HCT116 (cell line): Measurements from ENCODE around the gene RIPOR2. TPM values are rescaled to one million over a fixed set of nuclear protein-coding genes. Genes with fewer than 3 reads are reported as not detected.

Source experiments
- ATAC-seq: fragments of 200-7000 bp; cut with Tn5 transposase; 2 replicates; pipeline ENCODE4 v1.9.1; 2020; ENCODE audit warnings: mild to moderate bottlenecking, moderate library complexity
- BruUV-seq: library from RNA; stranded (reverse); fragments of 400-500 nt; replicated peaks from 2 replicates; lab custom pipeline; 2021; lab: Mats Ljungman, UMichigan
- CTCF ChIA-PET: fragments of 300-600 bp; sonication (Branson Sonifier 250); formaldehyde crosslinking; loops from one replicate; lab custom pipeline; 2021; ENCODE audit warnings: antibody characterized with exemption; lab: Charles Lee
- POLR2A ChIA-PET: fragments of 300-600, 350-600 bp; sonication (Branson Sonifier 250); formaldehyde crosslinking; loops from one replicate; lab custom pipeline; 2021; ENCODE audit warnings: antibody characterized with exemption; lab: Charles Lee
- RAD21 ChIA-PET, 2 experiments: fragments of 300-600 bp; sonication (Branson Sonifier 250); formaldehyde crosslinking; loops; one replicate each; lab custom pipeline; 2023; ENCODE audit warnings: low total read pairs in 2 of 2; ENCODE audit not compliant: uncharacterized antibody in 2 of 2, unreplicated experiment in 2 of 2, low non-redundant PET in 1 of 2; lab: Charles Lee
- DNase-seq: peaks from one replicate; pipeline ENCODE4 v3.0.0-alpha.2; 2010; ENCODE audit warnings: low read depth, low spot score
- H2AFZ ChIP-seq: fragments of 200-600 bp; shearing (Covaris generic), sonication (generic); 2 replicates; pipeline ENCODE4 v1.6.1; 2017; ENCODE audit warnings: low read depth, mixed run types, mixed read lengths, antibody characterized with exemption, low read length; ENCODE audit not compliant: poor library complexity, severe bottlenecking
- H3K27ac ChIP-seq: 2 replicates; pipeline ENCODE4 v1.5.1; 2012; ENCODE audit warnings: low read depth, low read length
- H3K27me3 ChIP-seq: fragments of 200-600 bp; sonication (generic); 2 replicates; pipeline ENCODE4 v1.6.1; 2016; ENCODE audit warnings: mixed run types, low read length, mixed read lengths; ENCODE audit not compliant: insufficient read depth
- H3K36me3 ChIP-seq, 2 experiments: fragments of 200-500 bp in 1 of 2; fragments of 200-600 bp in 1 of 2; sonication (Bioruptor generic) in 1 of 2; sonication (generic) in 1 of 2; 2 replicates each; pipeline versions ENCODE4 v1.5.1 to v1.6.1; 2014 to 2016; ENCODE audit warnings: low read length in 2 of 2, inconsistent platforms in 1 of 2, mixed read lengths in 1 of 2, mixed run types in 1 of 2; ENCODE audit not compliant: insufficient read depth in 2 of 2, control insufficient read depth in 1 of 2
- H3K4me1 ChIP-seq, 2 experiments: fragments of 200-600 bp in 1 of 2; sonication (generic) in 1 of 2; 2 replicates each; pipeline versions ENCODE4 v1.5.1 to v1.6.1; 2012 to 2017; ENCODE audit warnings: low read length in 2 of 2, inconsistent platforms in 1 of 2, mild to moderate bottlenecking in 1 of 2, mixed read lengths in 1 of 2, mixed run types in 1 of 2, moderate library complexity in 1 of 2; ENCODE audit not compliant: insufficient read depth in 2 of 2, control insufficient read depth in 1 of 2
- H3K4me2 ChIP-seq: fragments of 200-600 bp; sonication (generic); 2 replicates; pipeline ENCODE4 v1.6.1; 2017; ENCODE audit warnings: mixed run types, low read length, mixed read lengths
- H3K4me3 ChIP-seq, 2 experiments: fragments of 200-600 bp in 1 of 2; sonication (generic) in 1 of 2; replicated peaks in 1 of 2; 2 replicates each; pipeline ENCODE4 v1.5.1; 2011 to 2016; ENCODE audit warnings: low read length in 2 of 2, control low read depth in 1 of 2, low read depth in 1 of 2, mild to moderate bottlenecking in 1 of 2, mixed read lengths in 1 of 2, mixed run types in 1 of 2
- H3K79me2 ChIP-seq: fragments of 200-600 bp; sonication (generic); 2 replicates; pipeline ENCODE4 v1.6.1; 2017; ENCODE audit warnings: mild to moderate bottlenecking, mixed run types, low read length, moderate library complexity, mixed read lengths; ENCODE audit not compliant: insufficient read depth
- H3K9ac ChIP-seq: fragments of 200-600 bp; sonication (generic); 2 replicates; pipeline ENCODE4 v1.6.1; 2016; ENCODE audit warnings: low read length, mixed read lengths
- H3K9me2 ChIP-seq: fragments of 200-600 bp; sonication (generic), shearing (Covaris generic); 2 replicates; pipeline ENCODE4 v1.6.1; 2017; ENCODE audit warnings: mixed run types, mild to moderate bottlenecking, moderate library complexity; ENCODE audit not compliant: insufficient read depth
- H3K9me3 ChIP-seq, 2 experiments: fragments of 200-500 bp in 1 of 2; fragments of 200-600 bp in 1 of 2; sonication (Bioruptor generic) in 1 of 2; sonication (generic) in 1 of 2; 2 replicates each; pipeline ENCODE4 v1.6.1; 2014 to 2017; ENCODE audit warnings: low read length in 2 of 2, mixed read lengths in 2 of 2, inconsistent platforms in 1 of 2, low read depth in 1 of 2, mild to moderate bottlenecking in 1 of 2, mixed run types in 1 of 2, moderate library complexity in 1 of 2; ENCODE audit not compliant: control insufficient read depth in 1 of 2, insufficient read depth in 1 of 2
- H4K20me1 ChIP-seq: fragments of 200-600 bp; sonication (generic), shearing (Covaris generic); 2 replicates; pipeline ENCODE4 v1.6.1; 2017; ENCODE audit warnings: mixed run types, mild to moderate bottlenecking, moderate library complexity; ENCODE audit not compliant: insufficient read depth
- CEBPB ChIP-seq: IDR thresholded peaks from 2 replicates; pipeline ENCODE4 v1.6.1; 2012; ENCODE audit warnings: low read depth
- EGR1 ChIP-seq: IDR thresholded peaks from 2 replicates; pipeline ENCODE4 v1.6.1; 2012; ENCODE audit warnings: low read depth
- EZH2 ChIP-seq: fragments of 200-600 bp; sonication (generic); IDR thresholded peaks from 2 replicates; pipeline ENCODE4 v1.6.1; 2017; ENCODE audit warnings: antibody characterized with exemption, mixed run types
- EZH2phosphoT487 ChIP-seq: fragments of 200-600 bp; IDR thresholded peaks from 2 replicates; pipeline ENCODE4 v1.6.1; 2018; ENCODE audit warnings: antibody characterized with exemption, borderline replicate concordance
- JUND ChIP-seq: IDR thresholded peaks from 2 replicates; pipeline ENCODE4 v1.6.1; 2012
- POLR2A ChIP-seq: IDR thresholded peaks from 2 replicates; pipeline ENCODE4 v1.7.0; 2011; ENCODE audit warnings: borderline replicate concordance; ENCODE audit not compliant: insufficient read depth, insufficient read length; ENCODE audit errors: extremely low read depth
- POLR2AphosphoS5 ChIP-seq: IDR thresholded peaks from 2 replicates; pipeline ENCODE4 v1.6.1; 2011; ENCODE audit warnings: mild to moderate bottlenecking, low read depth, low read length, moderate library complexity
- RAD21 ChIP-seq: IDR thresholded peaks from 2 replicates; pipeline ENCODE4 v1.6.1; 2012; ENCODE audit warnings: low read depth, mild to moderate bottlenecking
- SIN3A ChIP-seq: IDR thresholded peaks from 2 replicates; pipeline ENCODE4 v1.6.1; 2012; ENCODE audit warnings: low read depth
- SRF ChIP-seq: IDR thresholded peaks from 2 replicates; pipeline ENCODE4 v1.6.1; 2012; ENCODE audit warnings: low read depth
- YY1 ChIP-seq: IDR thresholded peaks from 2 replicates; pipeline ENCODE4 v1.6.1; 2011; ENCODE audit warnings: low read length, low read depth, moderate library complexity, mild to moderate bottlenecking; ENCODE audit not compliant: insufficient replicate concordance; ENCODE audit errors: extremely low read depth
- ZNF274 ChIP-seq: fragments of 200-500 bp; sonication (Bioruptor generic); IDR thresholded peaks from 2 replicates; pipeline ENCODE4 v1.6.1; 2014; ENCODE audit warnings: mild to moderate bottlenecking, low read depth, low read length, inconsistent platforms
- intact Hi-C: fragments of 100-400 bp; cut with micrococcal nuclease; formaldehyde crosslinking; loops from 2 replicates; pipeline ENCODE4 v1.10.0; 2022
- total RNA-seq: library from RNA; stranded (reverse); gene quantifications from one replicate; pipeline ENCODE4 v1.2.1, GENCODE V29; 2021; ENCODE audit not compliant: unreplicated experiment
- TF ChIP-seq, protein P1 (sequence below), 3 experiments: fragments of 200-600 bp in 1 of 3; sonication (generic) in 1 of 3; IDR thresholded peaks in 2 of 3; conservative IDR thresholded peaks in 1 of 3; 2 replicates each; pipeline ENCODE4 v1.5.1; 2012 to 2017; ENCODE audit warnings: low read depth in 2 of 3, low read length in 2 of 3, antibody characterized with exemption in 1 of 3, borderline replicate concordance in 1 of 3, control low read depth in 1 of 3, mild to moderate bottlenecking in 1 of 3, mixed read lengths in 1 of 3, mixed run types in 1 of 3, moderate library complexity in 1 of 3; ENCODE audit not compliant: insufficient read depth in 1 of 3
- TF ChIP-seq, protein P2 (sequence below): IDR thresholded peaks from 2 replicates; pipeline ENCODE4 v1.6.1; 2012
- TF ChIP-seq, protein P3 (sequence below): IDR thresholded peaks from 2 replicates; pipeline ENCODE4 v1.6.1; 2012
- TF ChIP-seq, protein P4 (sequence below): IDR thresholded peaks from 2 replicates; pipeline ENCODE4 v1.6.1; 2011; ENCODE audit warnings: mild to moderate bottlenecking, low read length, moderate library complexity; ENCODE audit not compliant: insufficient replicate concordance; ENCODE audit errors: extremely low read depth

RIPOR2 gene
- total RNA-seq, 1 experiment from 2014 or later: 0.44 TPM

GRCh38 chr6:24809728-24810127, 126.0 kb downstream of the RIPOR2 start:
- intact Hi-C loops: no loop called here

More at GRCh38 chr6:24809728-24810127, 126.0 kb downstream of the RIPOR2 start:
- CTCF ChIA-PET: no interaction called here
- RAD21 ChIA-PET: no interaction called here
- ATAC-seq (no peak), DNase-seq (no peak)
- H4K20me1 ChIP-seq: no peaks in the 10 kb centered on the region
- no peaks in the 10 kb centered on the region for H3K36me3 ChIP-seq
- POLR2A ChIA-PET: interaction anchor here (1.0 kb wide), 1 partner anchor 10 kb away, joined by 6 read pairs; no protein-coding TSS in a partner anchor
- no peaks in the 10 kb centered on the region for H3K9me2 ChIP-seq
- H3K27ac ChIP-seq: no peak overlapping the region
- H2AFZ ChIP-seq: no peak overlapping the region
- H3K9ac ChIP-seq: no peak overlapping the region
- H3K9me3 ChIP-seq: no peaks in the 10 kb centered on the region
- no peaks in the 10 kb centered on the region for H3K4me1 ChIP-seq
- H3K27me3 ChIP-seq: no peaks in the 10 kb centered on the region
- TF ChIP-seq, protein P1, sequence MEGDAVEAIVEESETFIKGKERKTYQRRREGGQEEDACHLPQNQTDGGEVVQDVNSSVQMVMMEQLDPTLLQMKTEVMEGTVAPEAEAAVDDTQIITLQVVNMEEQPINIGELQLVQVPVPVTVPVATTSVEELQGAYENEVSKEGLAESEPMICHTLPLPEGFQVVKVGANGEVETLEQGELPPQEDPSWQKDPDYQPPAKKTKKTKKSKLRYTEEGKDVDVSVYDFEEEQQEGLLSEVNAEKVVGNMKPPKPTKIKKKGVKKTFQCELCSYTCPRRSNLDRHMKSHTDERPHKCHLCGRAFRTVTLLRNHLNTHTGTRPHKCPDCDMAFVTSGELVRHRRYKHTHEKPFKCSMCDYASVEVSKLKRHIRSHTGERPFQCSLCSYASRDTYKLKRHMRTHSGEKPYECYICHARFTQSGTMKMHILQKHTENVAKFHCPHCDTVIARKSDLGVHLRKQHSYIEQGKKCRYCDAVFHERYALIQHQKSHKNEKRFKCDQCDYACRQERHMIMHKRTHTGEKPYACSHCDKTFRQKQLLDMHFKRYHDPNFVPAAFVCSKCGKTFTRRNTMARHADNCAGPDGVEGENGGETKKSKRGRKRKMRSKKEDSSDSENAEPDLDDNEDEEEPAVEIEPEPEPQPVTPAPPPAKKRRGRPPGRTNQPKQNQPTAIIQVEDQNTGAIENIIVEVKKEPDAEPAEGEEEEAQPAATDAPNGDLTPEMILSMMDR (IDR thresholded peaks at IDR 0.05 in 2 of 3, conservative IDR thresholded peaks at IDR 0.05 in 1 of 3; ENCODE audit: borderline replicate concordance in 1 of 3, insufficient read depth in 1 of 3, low read depth in 2 of 3, low read length in 2 of 3): no peak
- TF ChIP-seq ZNF274 (no peak), SIN3A (no peak), POLR2AphosphoS5 (no peak), POLR2A (no peak), SRF (no peak), YY1 (no peak), RAD21 (no peak), EZH2 (no peak), CEBPB (no peak), EZH2phosphoT487 (no peak), JUND (no peak), EGR1 (no peak)
- TF ChIP-seq, protein P2, sequence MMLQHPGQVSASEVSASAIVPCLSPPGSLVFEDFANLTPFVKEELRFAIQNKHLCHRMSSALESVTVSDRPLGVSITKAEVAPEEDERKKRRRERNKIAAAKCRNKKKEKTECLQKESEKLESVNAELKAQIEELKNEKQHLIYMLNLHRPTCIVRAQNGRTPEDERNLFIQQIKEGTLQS: no peak
- TF ChIP-seq, protein P3, sequence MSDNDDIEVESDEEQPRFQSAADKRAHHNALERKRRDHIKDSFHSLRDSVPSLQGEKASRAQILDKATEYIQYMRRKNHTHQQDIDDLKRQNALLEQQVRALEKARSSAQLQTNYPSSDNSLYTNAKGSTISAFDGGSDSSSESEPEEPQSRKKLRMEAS: no peak
- TF ChIP-seq, protein P4, sequence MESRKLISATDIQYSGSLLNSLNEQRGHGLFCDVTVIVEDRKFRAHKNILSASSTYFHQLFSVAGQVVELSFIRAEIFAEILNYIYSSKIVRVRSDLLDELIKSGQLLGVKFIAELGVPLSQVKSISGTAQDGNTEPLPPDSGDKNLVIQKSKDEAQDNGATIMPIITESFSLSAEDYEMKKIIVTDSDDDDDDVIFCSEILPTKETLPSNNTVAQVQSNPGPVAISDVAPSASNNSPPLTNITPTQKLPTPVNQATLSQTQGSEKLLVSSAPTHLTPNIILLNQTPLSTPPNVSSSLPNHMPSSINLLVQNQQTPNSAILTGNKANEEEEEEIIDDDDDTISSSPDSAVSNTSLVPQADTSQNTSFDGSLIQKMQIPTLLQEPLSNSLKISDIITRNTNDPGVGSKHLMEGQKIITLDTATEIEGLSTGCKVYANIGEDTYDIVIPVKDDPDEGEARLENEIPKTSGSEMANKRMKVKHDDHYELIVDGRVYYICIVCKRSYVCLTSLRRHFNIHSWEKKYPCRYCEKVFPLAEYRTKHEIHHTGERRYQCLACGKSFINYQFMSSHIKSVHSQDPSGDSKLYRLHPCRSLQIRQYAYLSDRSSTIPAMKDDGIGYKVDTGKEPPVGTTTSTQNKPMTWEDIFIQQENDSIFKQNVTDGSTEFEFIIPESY: no peak
- H3K4me2 ChIP-seq: no peak overlapping the region
- no TSS peak for BruUV-seq
- H3K79me2 ChIP-seq: no peaks in the 10 kb centered on the region
- no peak overlapping the region for H3K4me3 ChIP-seq
